HepG2 (cell line): ENCODE data around the gene GPR25. TPM values are rescaled to one million over a fixed set of nuclear protein-coding genes. Genes with fewer than 3 reads are reported as not detected.

Experiments
- DNMT1 ChIP-seq: sonication (generic); formaldehyde crosslinking; IDR thresholded peaks from 2 replicates; pipeline ENCODE4 v1.5.1; 2020; ENCODE audit warnings: mild to moderate bottlenecking, missing genetic modification reagents
- GABPA ChIP-seq, 2 experiments: IDR thresholded peaks; 2 replicates each; pipeline ENCODE4 v1.6.1; 2011 to 2016; ENCODE audit warnings: low read depth in 2 of 2, low read length in 1 of 2, missing biosample characterization in 1 of 2, missing genetic modification characterization in 1 of 2
- HES4 ChIP-seq: sonication (generic); formaldehyde crosslinking; IDR thresholded peaks from 2 replicates; pipeline ENCODE4 v1.9.0; 2021; ENCODE audit warnings: mild to moderate bottlenecking, missing genetic modification reagents, borderline replicate concordance
- HNF4G ChIP-seq, 2 experiments: sonication (generic) in 1 of 2; formaldehyde crosslinking in 1 of 2; IDR thresholded peaks; 2 replicates each; pipeline versions ENCODE4 v1.4.0 to v1.6.1; 2011 to 2020; ENCODE audit warnings: borderline replicate concordance in 2 of 2, low read depth in 2 of 2, mild to moderate bottlenecking in 2 of 2, low read length in 1 of 2, missing genetic modification reagents in 1 of 2, moderate library complexity in 1 of 2
- PATZ1 ChIP-seq: sonication (generic); formaldehyde crosslinking; IDR thresholded peaks from 2 replicates; pipeline ENCODE4 v1.4.0; 2020; ENCODE audit warnings: missing genetic modification reagents
- RBM39 ChIP-seq: fragments of 200-400 bp; formaldehyde crosslinking; IDR thresholded peaks from one replicate; pipeline ENCODE4 v1.6.1; 2018; ENCODE audit warnings: antibody characterized with exemption, mild to moderate bottlenecking, low read depth, low read length; ENCODE audit not compliant: poor library complexity, severe bottlenecking
- ZFY ChIP-seq: sonication (generic); formaldehyde crosslinking; IDR thresholded peaks from 2 replicates; pipeline ENCODE4 v1.4.0; 2020; ENCODE audit warnings: missing genetic modification reagents
- ZNF224 ChIP-seq: sonication (generic); formaldehyde crosslinking; IDR thresholded peaks from 2 replicates; pipeline ENCODE4 v1.5.0; 2020; ENCODE audit warnings: mild to moderate bottlenecking, missing genetic modification reagents
- polyA plus RNA-seq, 8 experiments: library from polyadenylated mRNA; depleted of rRNA in 3 of 8; stranded (reverse) in 7 of 8; unstranded in 1 of 8; fragments of >200 nt; fragmentation: Illumina TruSeq in 4 of 8; extraction: Trizol in 4 of 8; gene quantifications; 2 replicates each; pipeline versions ENCODE4 v1.2.1 to v1.2.3, GENCODE V29; 2011 to 2016; ENCODE audit warnings: low read depth in 4 of 8, missing spikeins in 1 of 8, mixed read lengths in 1 of 8; ENCODE audit not compliant: insufficient read depth in 1 of 8
- total RNA-seq, 5 experiments: library from RNA; depleted of rRNA; stranded (reverse); fragments of >200 nt; fragmentation: Illumina TruSeq; extraction: Trizol; gene quantifications; 2 replicates each; pipeline ENCODE4 v1.2.3, GENCODE V29; 2016; ENCODE audit warnings: low read depth in 1 of 5
- TF ChIP-seq, protein P1 (sequence below): sonication (generic); formaldehyde crosslinking; IDR thresholded peaks from 2 replicates; pipeline ENCODE4 v1.4.0; 2020; ENCODE audit warnings: missing genetic modification reagents, borderline replicate concordance
- TF ChIP-seq, protein P2 (sequence below): sonication (generic); formaldehyde crosslinking; IDR thresholded peaks from 2 replicates; pipeline ENCODE4 v1.4.0; 2020; ENCODE audit warnings: missing genetic modification reagents

The GPR25 gene
- total and polyA plus RNA-seq, 2 of the 13 experiments (the other 11 are each of a cell fraction or from before 2014, with no cell fraction given) = not detected

- TF ChIP-seq PATZ1 (CRISPR knock-in tag) (peak; percentile 52; the same call in 1 of the 2 replicates), HNF4G (IDR thresholded peaks at IDR 0.05; ENCODE audit: borderline replicate concordance, low read depth, low read length) (no peak), HNF4G (CRISPR knock-in tag; IDR thresholded peaks at IDR 0.05; ENCODE audit: borderline replicate concordance, low read depth) (no peak), DNMT1 (CRISPR knock-in tag) (no peak), GABPA (IDR thresholded peaks at IDR 0.05; ENCODE audit: low read depth, low read length) (peak; percentile 22; the same call in 1 of the 2 replicates), GABPA (CRISPR knock-in tag; IDR thresholded peaks at IDR 0.05; ENCODE audit: low read depth) (peak; percentile 66), HES4 (CRISPR knock-in tag) (no peak), ZNF224 (CRISPR knock-in tag) (no peak), RBM39 (peak; percentile 46), ZFY (CRISPR knock-in tag) (peak; percentile 58)
- TF ChIP-seq, protein P1, sequence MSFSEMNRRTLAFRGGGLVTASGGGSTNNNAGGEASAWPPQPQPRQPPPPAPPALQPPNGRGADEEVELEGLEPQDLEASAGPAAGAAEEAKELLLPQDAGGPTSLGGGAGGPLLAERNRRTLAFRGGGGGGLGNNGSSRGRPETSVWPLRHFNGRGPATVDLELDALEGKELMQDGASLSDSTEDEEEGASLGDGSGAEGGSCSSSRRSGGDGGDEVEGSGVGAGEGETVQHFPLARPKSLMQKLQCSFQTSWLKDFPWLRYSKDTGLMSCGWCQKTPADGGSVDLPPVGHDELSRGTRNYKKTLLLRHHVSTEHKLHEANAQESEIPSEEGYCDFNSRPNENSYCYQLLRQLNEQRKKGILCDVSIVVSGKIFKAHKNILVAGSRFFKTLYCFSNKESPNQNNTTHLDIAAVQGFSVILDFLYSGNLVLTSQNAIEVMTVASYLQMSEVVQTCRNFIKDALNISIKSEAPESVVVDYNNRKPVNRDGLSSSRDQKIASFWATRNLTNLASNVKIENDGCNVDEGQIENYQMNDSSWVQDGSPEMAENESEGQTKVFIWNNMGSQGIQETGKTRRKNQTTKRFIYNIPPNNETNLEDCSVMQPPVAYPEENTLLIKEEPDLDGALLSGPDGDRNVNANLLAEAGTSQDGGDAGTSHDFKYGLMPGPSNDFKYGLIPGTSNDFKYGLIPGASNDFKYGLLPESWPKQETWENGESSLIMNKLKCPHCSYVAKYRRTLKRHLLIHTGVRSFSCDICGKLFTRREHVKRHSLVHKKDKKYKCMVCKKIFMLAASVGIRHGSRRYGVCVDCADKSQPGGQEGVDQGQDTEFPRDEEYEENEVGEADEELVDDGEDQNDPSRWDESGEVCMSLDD = peak; percentile 59; the same call in 1 of the 2 replicates
- TF ChIP-seq, protein P2, sequence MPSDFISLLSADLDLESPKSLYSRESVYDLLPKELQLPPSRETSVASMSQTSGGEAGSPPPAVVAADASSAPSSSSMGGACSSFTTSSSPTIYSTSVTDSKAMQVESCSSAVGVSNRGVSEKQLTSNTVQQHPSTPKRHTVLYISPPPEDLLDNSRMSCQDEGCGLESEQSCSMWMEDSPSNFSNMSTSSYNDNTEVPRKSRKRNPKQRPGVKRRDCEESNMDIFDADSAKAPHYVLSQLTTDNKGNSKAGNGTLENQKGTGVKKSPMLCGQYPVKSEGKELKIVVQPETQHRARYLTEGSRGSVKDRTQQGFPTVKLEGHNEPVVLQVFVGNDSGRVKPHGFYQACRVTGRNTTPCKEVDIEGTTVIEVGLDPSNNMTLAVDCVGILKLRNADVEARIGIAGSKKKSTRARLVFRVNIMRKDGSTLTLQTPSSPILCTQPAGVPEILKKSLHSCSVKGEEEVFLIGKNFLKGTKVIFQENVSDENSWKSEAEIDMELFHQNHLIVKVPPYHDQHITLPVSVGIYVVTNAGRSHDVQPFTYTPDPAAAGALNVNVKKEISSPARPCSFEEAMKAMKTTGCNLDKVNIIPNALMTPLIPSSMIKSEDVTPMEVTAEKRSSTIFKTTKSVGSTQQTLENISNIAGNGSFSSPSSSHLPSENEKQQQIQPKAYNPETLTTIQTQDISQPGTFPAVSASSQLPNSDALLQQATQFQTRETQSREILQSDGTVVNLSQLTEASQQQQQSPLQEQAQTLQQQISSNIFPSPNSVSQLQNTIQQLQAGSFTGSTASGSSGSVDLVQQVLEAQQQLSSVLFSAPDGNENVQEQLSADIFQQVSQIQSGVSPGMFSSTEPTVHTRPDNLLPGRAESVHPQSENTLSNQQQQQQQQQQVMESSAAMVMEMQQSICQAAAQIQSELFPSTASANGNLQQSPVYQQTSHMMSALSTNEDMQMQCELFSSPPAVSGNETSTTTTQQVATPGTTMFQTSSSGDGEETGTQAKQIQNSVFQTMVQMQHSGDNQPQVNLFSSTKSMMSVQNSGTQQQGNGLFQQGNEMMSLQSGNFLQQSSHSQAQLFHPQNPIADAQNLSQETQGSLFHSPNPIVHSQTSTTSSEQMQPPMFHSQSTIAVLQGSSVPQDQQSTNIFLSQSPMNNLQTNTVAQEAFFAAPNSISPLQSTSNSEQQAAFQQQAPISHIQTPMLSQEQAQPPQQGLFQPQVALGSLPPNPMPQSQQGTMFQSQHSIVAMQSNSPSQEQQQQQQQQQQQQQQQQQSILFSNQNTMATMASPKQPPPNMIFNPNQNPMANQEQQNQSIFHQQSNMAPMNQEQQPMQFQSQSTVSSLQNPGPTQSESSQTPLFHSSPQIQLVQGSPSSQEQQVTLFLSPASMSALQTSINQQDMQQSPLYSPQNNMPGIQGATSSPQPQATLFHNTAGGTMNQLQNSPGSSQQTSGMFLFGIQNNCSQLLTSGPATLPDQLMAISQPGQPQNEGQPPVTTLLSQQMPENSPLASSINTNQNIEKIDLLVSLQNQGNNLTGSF (CRISPR knock-in tag) = 0 out of 2 replicates have a peak, but pooled peaks have one; percentile 39
These were observed 22.1 kb downstream of the GPR25 start, which contains the start of gene INAVA (continued) for GRCh38 chr1:200894712-200895442.
